Gastroesophageal sphincter (tissue), 4 donors: ENCODE results near the gene ADORA1. TPM values are rescaled to one million over a fixed set of nuclear protein-coding genes. Genes with fewer than 3 reads are reported as not detected.

ENCODE experiments used
- ATAC-seq: fragments of 150-250 bp; one replicate; pipeline ENCODE4 v1.9.1; 2016; ENCODE audit warnings: mild to moderate bottlenecking, moderate library complexity
- H3K27ac ChIP-seq, 4 donors: fragments of 200-600 bp; sonication (generic) in 3 of 4; 1 replicate in 3 of 4; 2 replicates in 1 of 4; pipeline ENCODE4 v1.5.1; 2016 to 2019
- H3K27me3 ChIP-seq: fragments of 200-600 bp; sonication (generic); one replicate; pipeline ENCODE4 v1.5.1; 2019
- H3K36me3 ChIP-seq, 2 donors: fragments of 200-600 bp; sonication (generic); one replicate each; pipeline ENCODE4 v1.5.1; 2019; ENCODE audit warnings: control low read depth in 1 of 2
- H3K4me1 ChIP-seq, 3 donors: fragments of 200-600 bp; sonication (generic); 1 replicate in 2 of 3; 2 replicates in 1 of 3; pipeline ENCODE4 v1.5.1; 2016 to 2019; ENCODE audit warnings: control low read depth in 2 of 3
- H3K4me3 ChIP-seq, 2 donors: fragments of 200-600 bp; sonication (generic); one replicate each; pipeline ENCODE4 v1.5.1; 2019; ENCODE audit warnings: mild to moderate bottlenecking in 1 of 2, moderate library complexity in 1 of 2
- H3K9me3 ChIP-seq, 3 donors: fragments of 200-600 bp; sonication (generic); one replicate each; pipeline ENCODE4 v1.5.1; 2017 to 2019; ENCODE audit warnings: control low read depth in 2 of 3
- CTCF ChIP-seq, 4 experiments: fragments of 200-600 bp in 2 of 4; fragments of 450-650 bp in 2 of 4; sonication (generic) in 1 of 4; IDR thresholded peaks; one replicate each; pipeline ENCODE4 v1.5.1; 2017 to 2019; ENCODE audit warnings: antibody characterized with exemption in 4 of 4, mild to moderate bottlenecking in 2 of 4, moderate library complexity in 2 of 4
- EP300 ChIP-seq: sonication (generic); formaldehyde crosslinking; IDR thresholded peaks from one replicate; pipeline ENCODE4 v1.6.1; 2017; ENCODE audit warnings: antibody characterized with exemption, mild to moderate bottlenecking
- POLR2A ChIP-seq, 2 donors: fragments of 450-650 bp; IDR thresholded peaks; one replicate each; pipeline ENCODE4 v1.6.1; 2017; ENCODE audit warnings: antibody characterized with exemption in 2 of 2, mild to moderate bottlenecking in 2 of 2, moderate library complexity in 1 of 2
- POLR2AphosphoS5 ChIP-seq: sonication (generic); formaldehyde crosslinking; IDR thresholded peaks from one replicate; pipeline ENCODE4 v1.6.1; 2017; ENCODE audit warnings: antibody characterized with exemption
- WGBS, 2 donors: methylation state at CpG; one replicate each; pipeline ENCODE4 v1.1.5; 2018; ENCODE audit warnings: low coverage in 1 of 2; 5-methylcytosine and 5-hydroxymethylcytosine counted together
- total RNA-seq, 4 donors: library from RNA; depleted of rRNA; stranded (reverse); fragments of >200 nt; gene quantifications; one replicate each; pipeline ENCODE4 v1.1.0, GENCODE V29; 2016

Gene ADORA1
- total RNA-seq, 4 donors from 2014 or later: 0.16 to 2.7 (median 0.33) TPM

- no peaks in the 10 kb centered on the region for H3K9me3 ChIP-seq
- no peaks in the 10 kb centered on the region for H3K27me3 ChIP-seq
- WGBS, 2 donors: 100% methylated on average over 1 to 2 of the region's 3 CpGs
- no peak overlapping the region for H3K4me3 ChIP-seq
- TF ChIP-seq CTCF (IDR thresholded peaks at IDR 0.05) (no peak), POLR2AphosphoS5 (no peak), EP300 (no peak), POLR2A (IDR thresholded peaks at IDR 0.05) (no peak)
- H3K27ac ChIP-seq: no peak overlapping the region
- peaks cover 0 to 21% (median 14%) of the 10 kb centered on the region in 3 donors for H3K4me1 ChIP-seq
- ATAC-seq: no peak
- H3K36me3 ChIP-seq: no peaks in the 10 kb centered on the region
Measured at GRCh38 chr1:203196371-203196770, 68.8 kb downstream of the ADORA1 start.

- 17 to 33% methylated on average over 1 to 2 of the region's 3 CpGs for WGBS, 2 donors
- ATAC-seq: no peak
- TF ChIP-seq POLR2AphosphoS5 (no peak), POLR2A (IDR thresholded peaks at IDR 0.05) (no peak), CTCF (IDR thresholded peaks at IDR 0.05) (no peak), EP300 (no peak)
- Histone ChIP-seq H3K36me3 (no peaks in the 10 kb centered on the region), H3K27me3 (no peaks in the 10 kb centered on the region), H3K27ac (no peak overlapping the region), H3K9me3 (no peaks in the 10 kb centered on the region), H3K4me1 (peaks cover 0 to 27% (median 14%) of the 10 kb centered on the region in 3 donors), H3K4me3 (no peak overlapping the region)
Measured at GRCh38 chr1:203197625-203198024, 70.1 kb downstream of the ADORA1 start.

GRCh38 chr1:203199002-203199401 lies 71.5 kb downstream of the ADORA1 start:
- no peaks in the 10 kb centered on the region for H3K36me3 ChIP-seq
- H3K4me1 ChIP-seq: peaks cover 0 to 27% (median 18%) of the 10 kb centered on the region in 3 donors
- TF ChIP-seq POLR2AphosphoS5: no peak
- no peak for TF ChIP-seq EP300
- TF ChIP-seq POLR2A (IDR thresholded peaks at IDR 0.05): no peak
- no peak for TF ChIP-seq CTCF (IDR thresholded peaks at IDR 0.05)
- H3K27ac ChIP-seq: peak overlapping the region in 2 of 4 donors; percentile 62 to 67
- H3K4me3 ChIP-seq: no peak overlapping the region
- no peak for ATAC-seq
- 100% methylated on average over 1 of the region's 3 CpGs for WGBS, 2 donors
- H3K9me3 ChIP-seq: no peaks in the 10 kb centered on the region
- no peaks in the 10 kb centered on the region for H3K27me3 ChIP-seq

- TF ChIP-seq POLR2AphosphoS5 (no peak), EP300 (no peak), POLR2A (IDR thresholded peaks at IDR 0.05) (no peak), CTCF (IDR thresholded peaks at IDR 0.05) (no peak)
- no peak for ATAC-seq
- Histone ChIP-seq H3K27ac (peak overlapping the region in 3 of 4 donors; percentile 62 to 73 (median 67)), H3K27me3 (no peaks in the 10 kb centered on the region), H3K9me3 (no peaks in the 10 kb centered on the region), H3K4me1 (peaks cover 0 to 27% (median 18%) of the 10 kb centered on the region in 3 donors), H3K36me3 (no peaks in the 10 kb centered on the region), H3K4me3 (no peak overlapping the region)
- WGBS, 2 donors: 60 to 80% methylated on average over 1 of the region's 6 CpGs
Measured at GRCh38 chr1:203199481-203199815, 71.9 kb downstream of the ADORA1 start.

- H3K4me1 ChIP-seq: peaks cover 0 to 27% (median 18%) of the 10 kb centered on the region in 3 donors
- ATAC-seq: peak; percentile 75
- WGBS, 2 donors: 35 to 47% methylated on average over 6 to 8 of the region's 8 CpGs
- peak; percentile 79 for TF ChIP-seq POLR2AphosphoS5
- TF ChIP-seq EP300: no peak
- TF ChIP-seq POLR2A (IDR thresholded peaks at IDR 0.05): no peak
- TF ChIP-seq CTCF (IDR thresholded peaks at IDR 0.05): no peak
- H3K9me3 ChIP-seq: no peaks in the 10 kb centered on the region
- no peaks in the 10 kb centered on the region for H3K36me3 ChIP-seq
- peak overlapping the region in 3 of 4 donors; percentile 62 to 73 (median 70) for H3K27ac ChIP-seq
- H3K27me3 ChIP-seq: no peaks in the 10 kb centered on the region
- no peak overlapping the region for H3K4me3 ChIP-seq
Measured at GRCh38 chr1:203199816-203200571, 72.5 kb downstream of the ADORA1 start.
